Panc1 (cell line): ENCODE measurements around the gene BRD4. TPM values are rescaled to one million over a fixed set of nuclear protein-coding genes. Genes with fewer than 3 reads are reported as not detected.

Experiments used
- ATAC-seq: fragments of 200-7000 bp; cut with Tn5 transposase; 2 replicates; pipeline ENCODE4 v1.9.1; 2020; ENCODE audit warnings: mild to moderate bottlenecking, moderate library complexity
- BruUV-seq: library from RNA; stranded (reverse); fragments of 400-500 nt; replicated peaks from 2 replicates; lab custom pipeline; 2021; lab: Mats Ljungman, UMichigan
- CTCF ChIA-PET: fragments of 300-600 bp; sonication (Branson Sonifier 250); formaldehyde crosslinking; loops from one replicate; lab custom pipeline; 2022; ENCODE audit warnings: antibody characterized with exemption; lab: Charles Lee
- POLR2A ChIA-PET: fragments of 300-600 bp; sonication (Branson Sonifier 250); formaldehyde crosslinking; loops from one replicate; lab custom pipeline; 2022; ENCODE audit warnings: antibody characterized with exemption; lab: Charles Lee
- DNase-seq: peaks from one replicate; pipeline ENCODE4 v3.0.0-alpha.2; 2010; ENCODE audit warnings: low read depth, low spot score
- H3K27ac ChIP-seq: 2 replicates; pipeline ENCODE4 v1.5.1; 2011; ENCODE audit warnings: mild to moderate bottlenecking, low read length, inconsistent platforms
- H3K27me3 ChIP-seq: fragments of 200-500 bp; sonication (Bioruptor generic); 2 replicates; pipeline ENCODE4 v1.6.0; 2014; ENCODE audit warnings: low read length, inconsistent platforms; ENCODE audit not compliant: control insufficient read depth, insufficient read depth
- H3K36me3 ChIP-seq: fragments of 200-500 bp; sonication (Bioruptor generic); 2 replicates; pipeline ENCODE4 v1.5.1; 2014; ENCODE audit warnings: inconsistent platforms, mild to moderate bottlenecking, low read length, moderate library complexity; ENCODE audit not compliant: control insufficient read depth, insufficient read depth
- H3K4me1 ChIP-seq: 2 replicates; pipeline ENCODE4 v1.5.1; 2011; ENCODE audit warnings: inconsistent platforms, mild to moderate bottlenecking, low read length, moderate library complexity; ENCODE audit not compliant: control insufficient read depth, insufficient read depth
- H3K4me3 ChIP-seq, 2 experiments: 2 replicates each; pipeline ENCODE4 v1.5.1; 2011 to 2012; ENCODE audit warnings: low read depth in 2 of 2, low read length in 2 of 2, mild to moderate bottlenecking in 2 of 2, inconsistent platforms in 1 of 2, moderate library complexity in 1 of 2
- H3K9me3 ChIP-seq: fragments of 200-500 bp; sonication (Bioruptor generic); 2 replicates; pipeline ENCODE4 v1.5.1; 2014; ENCODE audit warnings: low read depth, mild to moderate bottlenecking, inconsistent platforms, low read length, moderate library complexity; ENCODE audit not compliant: control insufficient read depth, insufficient read depth
- POLR2AphosphoS5 ChIP-seq: IDR thresholded peaks from 2 replicates; pipeline ENCODE4 v1.6.1; 2012; ENCODE audit warnings: mild to moderate bottlenecking, low read depth, low read length, moderate library complexity
- REST ChIP-seq, 2 experiments: IDR thresholded peaks; 2 replicates each; pipeline ENCODE4 v1.6.1; 2011 to 2012; ENCODE audit warnings: low read depth in 2 of 2, control low read depth in 1 of 2, low read length in 1 of 2, mild to moderate bottlenecking in 1 of 2, moderate library complexity in 1 of 2; ENCODE audit not compliant: insufficient read depth in 1 of 2
- SIN3A ChIP-seq: IDR thresholded peaks from 2 replicates; pipeline ENCODE4 v1.6.1; 2012; ENCODE audit warnings: low read depth, mild to moderate bottlenecking, low read length, moderate library complexity, borderline replicate concordance; ENCODE audit not compliant: insufficient read depth
- TCF7L2 ChIP-seq: IDR thresholded peaks from 2 replicates; pipeline ENCODE4 v1.6.1; 2011; ENCODE audit warnings: mild to moderate bottlenecking, low read depth, low read length, inconsistent platforms
- in situ Hi-C: cut with HindIII; loops from 2 replicates; pipeline ENCODE4 v1.10.0; 2016; ENCODE audit warnings: low sequenced_read_pairs, low pct_unique_long_range_greater_than_20kb
- intact Hi-C: fragments of 100-400 bp; cut with micrococcal nuclease; formaldehyde crosslinking; loops from one replicate; pipeline ENCODE4 v1.10.0; 2022; ENCODE audit not compliant: unreplicated experiment
- total RNA-seq: library from RNA; stranded (reverse); gene quantifications from one replicate; pipeline ENCODE4 v1.2.1, GENCODE V29; 2021; ENCODE audit not compliant: unreplicated experiment
- TF ChIP-seq, protein P1 (sequence below): fragments of 450-650 bp; IDR thresholded peaks from 2 replicates; pipeline ENCODE4 v1.5.1; 2017; ENCODE audit warnings: mild to moderate bottlenecking

The BRD4 gene
- total RNA-seq, 1 experiment from 2014 or later = 102 TPM

- POLR2A ChIA-PET = no interaction called here
- CTCF ChIA-PET = no interaction called here
- intact Hi-C loops (no loop called here), in situ Hi-C loops (no loop called here)
- Histone ChIP-seq H3K4me1 (no peaks in the 10 kb centered on the region), H3K36me3 (no peaks in the 10 kb centered on the region), H3K9me3 (no peaks in the 10 kb centered on the region), H3K27me3 (no peaks in the 10 kb centered on the region), H3K4me3 (no peak overlapping the region), H3K27ac (no peak overlapping the region)
- BruUV-seq = no TSS peak
- TF ChIP-seq TCF7L2 (no peak), POLR2AphosphoS5 (no peak), SIN3A (no peak), REST (IDR thresholded peaks at IDR 0.05; ENCODE audit: insufficient read depth in 1 of 2, low read depth in 2 of 2, low read length in 1 of 2) (no peak)
- TF ChIP-seq, protein P1, sequence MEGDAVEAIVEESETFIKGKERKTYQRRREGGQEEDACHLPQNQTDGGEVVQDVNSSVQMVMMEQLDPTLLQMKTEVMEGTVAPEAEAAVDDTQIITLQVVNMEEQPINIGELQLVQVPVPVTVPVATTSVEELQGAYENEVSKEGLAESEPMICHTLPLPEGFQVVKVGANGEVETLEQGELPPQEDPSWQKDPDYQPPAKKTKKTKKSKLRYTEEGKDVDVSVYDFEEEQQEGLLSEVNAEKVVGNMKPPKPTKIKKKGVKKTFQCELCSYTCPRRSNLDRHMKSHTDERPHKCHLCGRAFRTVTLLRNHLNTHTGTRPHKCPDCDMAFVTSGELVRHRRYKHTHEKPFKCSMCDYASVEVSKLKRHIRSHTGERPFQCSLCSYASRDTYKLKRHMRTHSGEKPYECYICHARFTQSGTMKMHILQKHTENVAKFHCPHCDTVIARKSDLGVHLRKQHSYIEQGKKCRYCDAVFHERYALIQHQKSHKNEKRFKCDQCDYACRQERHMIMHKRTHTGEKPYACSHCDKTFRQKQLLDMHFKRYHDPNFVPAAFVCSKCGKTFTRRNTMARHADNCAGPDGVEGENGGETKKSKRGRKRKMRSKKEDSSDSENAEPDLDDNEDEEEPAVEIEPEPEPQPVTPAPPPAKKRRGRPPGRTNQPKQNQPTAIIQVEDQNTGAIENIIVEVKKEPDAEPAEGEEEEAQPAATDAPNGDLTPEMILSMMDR = no peak
- no peak for ATAC-seq
- DNase-seq = no peak
Observed at GRCh38 chr19:15371119-15371518, 38.8 kb upstream of the BRD4 start.

- no peaks in the 10 kb centered on the region for H3K36me3 ChIP-seq
- H3K4me3 ChIP-seq = no peak overlapping the region
- DNase-seq (no peak), ATAC-seq (no peak)
- ChIA-PET POLR2A (no interaction called here), CTCF (interaction anchor here (0.6 kb wide), 1 partner anchor 278 kb away, joined by 6 read pairs; no protein-coding TSS in a partner anchor)
- no peaks in the 10 kb centered on the region for H3K27me3 ChIP-seq
- no peak for TF ChIP-seq REST (IDR thresholded peaks at IDR 0.05; ENCODE audit: insufficient read depth in 1 of 2, low read depth in 2 of 2, low read length in 1 of 2)
- TF ChIP-seq, protein P1 = no peak
- TF ChIP-seq POLR2AphosphoS5 = no peak
- TF ChIP-seq SIN3A = no peak
- no peak for TF ChIP-seq TCF7L2
- H3K4me1 ChIP-seq = no peaks in the 10 kb centered on the region
- intact Hi-C loops (no loop called here), in situ Hi-C loops (no loop called here)
- no peak overlapping the region for H3K27ac ChIP-seq
- no TSS peak for BruUV-seq
- no peaks in the 10 kb centered on the region for H3K9me3 ChIP-seq
Observed at GRCh38 chr19:15369594-15369891, 37.2 kb upstream of the BRD4 start.
